Inferior parietal cortex (tissue), 1 donor: Measurements from ENCODE around the gene EEF1A2.

Experiments
- DNase-seq: peaks from one replicate; pipeline ENCODE4 v3.0.0-alpha.2; 2016; ENCODE audit errors: extremely low spot score

EEF1A2 gene

DNA sequence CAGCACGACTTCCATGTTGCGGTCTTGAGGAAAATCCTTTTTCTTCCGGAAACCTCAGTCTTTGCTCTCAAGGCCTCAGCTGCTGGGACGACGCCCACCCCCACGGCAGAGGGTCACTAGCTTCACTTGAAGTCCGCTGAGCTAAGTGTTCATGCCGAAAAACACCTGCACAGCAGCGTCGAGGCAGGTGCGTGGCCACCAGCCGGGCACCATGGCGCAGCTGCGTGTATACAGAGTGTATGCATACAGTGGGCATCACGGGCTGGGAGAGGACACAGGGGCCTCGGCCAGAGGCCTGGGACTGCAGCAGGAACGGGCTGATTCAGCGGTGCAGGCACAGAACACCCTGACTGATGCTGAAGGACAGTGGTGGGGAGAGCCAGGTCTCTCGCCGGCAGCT is 46.5 kb downstream of the EEF1A2 start:
- no peak for DNase-seq

DNA sequence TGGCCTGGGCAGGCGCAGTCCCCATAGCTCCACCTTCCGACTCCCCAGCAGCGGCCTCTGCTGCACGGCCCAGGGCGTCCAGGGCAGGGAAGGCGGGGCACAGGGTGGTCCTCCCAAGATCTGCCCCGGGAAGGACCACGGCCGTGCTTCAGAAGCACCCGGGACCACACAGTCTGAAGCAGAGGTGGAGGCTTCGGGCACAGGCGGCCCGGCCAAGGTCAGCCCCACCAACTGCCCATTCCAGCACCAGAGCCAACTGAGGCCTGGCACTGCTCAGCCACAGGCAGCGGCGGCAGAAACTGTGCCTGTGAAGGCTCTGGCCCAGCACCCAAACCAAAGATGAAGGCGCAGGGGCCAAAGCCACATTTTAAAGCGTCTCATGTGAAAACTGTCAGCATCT is 47.1 kb downstream of the EEF1A2 start:
- DNase-seq, result no peak

DNA sequence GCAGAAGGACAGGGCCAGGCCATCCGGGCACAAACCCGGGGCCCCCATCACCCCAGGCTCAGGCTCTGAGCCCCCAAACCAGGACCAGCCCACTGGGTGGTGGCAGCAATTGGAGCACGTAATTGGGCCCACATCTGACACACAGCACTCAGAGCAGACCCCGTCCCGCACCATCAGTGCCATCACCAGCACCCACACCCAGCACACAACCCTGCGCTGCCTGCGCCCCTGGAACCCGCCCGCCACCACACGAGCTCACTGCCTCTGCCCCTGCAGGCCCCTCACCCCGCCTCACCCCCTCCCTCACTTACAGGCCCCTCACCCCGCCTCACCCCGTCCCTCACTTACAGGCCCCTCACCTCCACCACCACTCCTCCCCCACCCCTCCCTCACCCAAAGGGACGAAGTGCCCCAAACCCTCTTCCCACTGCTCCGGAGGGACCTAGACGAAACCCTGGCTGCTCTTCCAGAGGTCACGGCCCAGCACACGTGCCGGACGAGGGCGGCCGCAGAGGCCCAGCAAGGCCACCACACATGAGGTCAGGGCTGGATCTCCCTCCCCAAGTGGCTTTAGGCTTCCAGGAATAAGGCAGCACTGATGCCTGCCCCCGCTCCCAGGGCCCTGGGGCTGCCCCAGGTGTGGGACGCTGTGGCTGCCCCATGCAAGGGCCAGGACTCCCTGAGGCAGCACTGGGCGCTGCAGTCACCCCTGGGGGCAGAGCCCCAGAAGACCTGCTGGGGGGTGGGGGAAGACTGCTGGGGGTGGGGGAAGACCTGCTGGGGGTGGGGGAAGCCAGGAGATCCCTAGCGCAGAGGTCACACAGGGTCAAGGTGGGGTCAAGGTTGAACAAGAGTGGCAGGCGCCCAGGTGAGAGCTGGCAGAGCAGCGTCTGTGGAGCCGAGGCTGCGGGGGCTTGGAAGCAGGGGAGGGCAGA is 48.8 kb downstream of the EEF1A2 start:
- DNase-seq, result no peak

DNA sequence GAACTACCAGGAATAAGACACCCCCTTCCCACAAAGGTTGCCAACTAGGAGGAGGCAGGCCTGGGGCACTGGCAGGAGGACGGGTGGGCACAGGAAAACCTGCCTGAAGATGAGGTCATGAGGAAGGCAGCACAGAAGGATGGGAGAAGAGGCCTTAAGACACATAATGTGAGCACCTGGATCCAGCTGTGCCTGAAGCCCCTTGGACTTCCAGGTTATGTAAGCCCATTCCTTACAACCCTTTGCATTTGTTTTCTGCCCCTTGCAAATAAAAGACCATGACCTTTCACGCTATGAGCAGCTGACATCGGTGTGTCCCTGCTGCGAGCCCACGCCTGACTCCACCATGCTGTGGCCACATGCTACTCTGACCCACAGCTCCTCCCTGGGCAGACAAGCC is 49.9 kb downstream of the EEF1A2 start:
- DNase-seq, result no peak

DNA sequence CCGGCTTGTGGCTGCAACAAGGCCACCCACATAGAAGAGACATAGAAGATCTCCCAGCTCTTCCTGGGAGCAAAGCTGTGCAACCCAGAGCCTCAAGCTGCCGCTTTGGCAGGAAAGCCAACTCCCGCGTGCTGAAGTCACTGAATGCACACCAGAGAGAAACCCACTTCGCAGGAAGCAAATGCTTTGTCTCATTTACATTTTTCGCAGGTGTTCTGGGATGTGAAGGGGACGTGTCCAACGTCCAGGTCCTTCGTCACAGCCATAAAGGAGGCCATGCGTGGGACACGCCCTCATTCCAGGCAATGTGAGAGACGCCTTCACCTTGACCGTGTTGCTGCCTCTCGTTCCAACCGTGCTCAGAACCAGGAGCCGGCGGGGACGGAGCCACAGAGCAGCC is 50.9 kb downstream of the EEF1A2 start:
- no peak for DNase-seq

DNA sequence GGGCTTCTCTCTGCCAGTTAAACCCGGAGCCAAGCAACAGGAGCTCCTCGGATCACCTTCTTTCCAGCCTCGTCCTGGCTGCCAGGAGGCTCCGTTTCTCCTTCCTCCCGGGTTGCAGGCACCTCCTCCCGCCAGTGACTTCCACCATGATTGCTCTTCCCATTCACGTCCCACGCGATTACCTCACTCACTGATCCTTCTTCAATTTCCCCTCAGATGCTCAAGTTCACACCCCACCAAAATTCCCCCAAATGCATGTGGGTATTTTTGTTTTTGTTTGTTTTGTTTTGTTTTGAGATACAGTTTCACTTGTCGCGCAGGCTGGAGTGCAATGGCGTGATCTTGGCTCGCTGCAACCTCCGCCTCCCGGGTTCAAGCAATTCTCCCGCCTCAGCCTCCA is 51.6 kb downstream of the EEF1A2 start:
- no peak for DNase-seq

DNA sequence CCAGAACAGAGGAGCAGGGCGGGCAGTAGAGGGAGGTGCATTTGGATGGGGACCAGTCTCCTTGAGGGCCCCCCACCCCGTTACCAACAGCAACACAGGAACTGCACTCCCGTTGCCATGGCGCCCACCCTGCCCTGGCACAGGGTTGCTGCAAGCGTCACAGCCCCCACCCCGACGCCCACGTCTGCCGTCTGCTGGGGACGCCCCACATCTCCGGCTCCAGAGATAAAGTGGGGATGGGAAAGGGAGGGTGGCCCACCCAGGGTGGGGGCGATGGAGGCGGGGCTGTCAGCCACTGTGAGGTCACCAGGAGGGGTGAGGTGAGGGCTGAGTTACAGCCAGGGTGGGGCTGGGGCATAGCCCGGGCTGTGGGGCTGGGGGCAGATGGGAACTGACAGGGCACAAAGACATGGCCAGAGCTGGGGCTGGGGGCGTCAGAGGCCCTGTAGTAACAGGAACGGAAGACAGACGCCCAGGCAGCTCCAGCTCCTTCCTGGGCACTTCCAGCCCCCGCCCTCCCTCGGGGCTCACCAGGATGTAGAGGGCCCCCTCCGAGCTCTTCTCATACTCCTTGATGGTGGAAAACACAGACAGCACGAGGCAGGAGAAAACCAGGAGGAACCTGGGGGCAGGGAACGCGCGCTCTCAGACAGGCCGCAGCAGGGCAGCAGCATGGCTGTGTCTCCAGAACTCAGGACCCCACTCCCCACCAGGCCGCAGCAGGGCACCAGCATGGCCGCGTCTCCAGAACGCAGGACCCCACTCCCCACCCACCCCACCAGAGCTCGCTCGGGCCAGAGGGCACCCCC is 52.5 kb downstream of the EEF1A2 start:
- no peak for DNase-seq

DNA sequence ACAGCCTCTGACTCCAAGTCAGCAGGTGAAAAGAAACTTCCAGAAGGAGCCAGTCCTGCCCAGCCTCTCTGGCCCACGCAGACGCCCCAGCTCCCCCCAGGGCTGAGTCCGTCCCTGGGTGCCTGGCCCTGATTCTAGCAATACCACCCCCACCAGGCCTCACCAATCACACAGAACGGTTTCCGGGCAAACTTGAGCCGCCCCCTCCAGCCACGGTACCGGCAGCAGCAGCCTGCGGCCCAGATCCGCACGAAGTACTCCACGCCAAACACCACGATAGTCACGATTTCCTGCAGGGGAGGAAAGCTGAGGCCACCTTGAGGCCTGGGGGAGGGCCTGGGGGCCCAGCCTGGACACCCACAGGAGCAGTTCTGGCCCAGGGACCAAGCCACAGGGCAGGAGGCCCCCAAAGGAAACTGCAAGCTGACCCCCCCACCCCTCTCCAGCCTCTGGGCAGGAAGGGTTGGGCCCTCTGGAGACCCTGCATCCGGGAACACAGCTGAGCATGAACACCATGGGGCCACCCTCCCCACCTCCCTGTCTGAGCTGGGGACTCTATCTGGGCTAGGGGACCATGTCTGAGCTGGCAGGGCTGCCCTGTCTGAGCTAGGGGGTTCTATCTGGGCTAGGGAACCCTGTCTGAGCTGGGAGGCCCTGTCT is 53.7 kb downstream of the EEF1A2 start:
- DNase-seq, result no peak

DNA sequence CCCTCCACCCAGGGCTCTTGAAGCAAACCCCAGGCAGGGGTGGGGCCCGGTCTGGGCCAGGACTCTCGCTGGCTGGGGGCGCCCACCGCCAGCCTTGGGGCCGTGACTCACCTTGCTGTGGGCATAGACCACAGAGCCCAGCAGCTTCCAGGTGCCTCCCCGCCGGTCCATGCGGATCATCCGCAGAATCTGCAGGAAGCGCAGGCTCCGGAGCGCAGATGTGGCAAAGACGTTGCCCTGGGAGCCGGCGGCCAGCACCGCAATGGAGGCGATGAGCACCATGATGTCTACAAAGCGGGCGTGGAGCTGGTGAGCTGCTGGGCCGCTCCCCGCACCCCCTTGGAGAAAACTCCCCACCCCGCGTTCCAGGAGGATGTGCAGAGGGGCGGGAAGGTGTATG is 54.3 kb downstream of the EEF1A2 start:
- DNase-seq, result no peak

DNA sequence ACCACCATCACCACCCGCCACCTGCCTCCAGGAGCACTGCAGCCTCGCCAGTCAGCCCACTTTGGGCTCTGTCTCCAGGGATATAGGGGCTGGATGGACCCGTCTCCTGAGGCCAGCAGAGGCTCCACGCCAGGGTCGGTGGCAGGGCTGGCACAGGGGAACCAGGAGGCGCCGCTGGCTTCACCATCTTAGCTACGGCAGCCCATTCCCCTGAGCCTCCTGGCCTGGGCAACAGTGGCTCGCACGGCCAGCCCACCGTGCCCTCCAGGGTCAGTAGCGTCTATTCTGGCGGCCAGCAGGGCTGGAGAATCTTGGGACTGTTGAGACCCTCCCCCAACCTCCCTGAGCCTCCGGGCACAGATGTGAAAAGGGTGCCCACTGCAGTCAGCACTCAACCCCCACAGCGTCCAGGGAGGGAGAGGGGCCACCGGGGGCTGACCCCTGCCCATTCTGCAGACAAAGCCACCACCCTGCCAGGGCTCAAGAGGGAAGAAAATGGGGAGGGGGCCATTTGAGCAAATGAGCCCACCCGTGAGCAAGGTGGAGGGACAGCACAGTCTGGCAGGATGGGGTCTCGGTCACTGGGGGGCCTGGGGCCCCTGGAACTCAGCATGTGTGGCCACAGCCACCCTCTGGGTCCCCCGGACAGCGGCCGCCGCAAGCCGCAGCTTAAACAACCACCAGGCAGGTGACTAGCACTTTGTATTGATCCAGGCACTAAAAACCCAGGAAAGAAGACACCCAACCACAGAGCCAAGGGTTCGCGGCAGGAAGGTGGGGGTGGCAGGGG is 55.1 kb downstream of the EEF1A2 start:
- no peak for DNase-seq

DNA sequence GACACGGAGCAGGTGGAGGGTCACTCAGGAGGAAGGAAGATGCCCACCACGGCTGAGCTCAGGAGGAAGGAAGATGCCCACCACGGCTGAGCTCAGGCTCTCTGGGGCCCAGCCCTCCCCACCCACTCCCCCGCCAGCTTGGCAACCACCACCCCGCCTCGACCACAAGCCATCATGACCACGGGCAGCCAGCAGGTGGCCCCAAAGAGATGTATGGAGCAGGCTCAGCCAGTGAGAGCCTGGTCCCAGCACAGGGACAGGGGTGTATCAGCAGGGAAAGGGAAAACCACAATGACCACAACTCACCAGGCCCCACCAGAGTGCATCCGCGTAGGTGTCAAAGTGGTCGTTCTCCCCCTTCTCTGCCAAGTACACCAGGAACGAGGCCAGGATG is 56.8 kb downstream of the EEF1A2 start:
- DNase-seq, result no peak

DNA sequence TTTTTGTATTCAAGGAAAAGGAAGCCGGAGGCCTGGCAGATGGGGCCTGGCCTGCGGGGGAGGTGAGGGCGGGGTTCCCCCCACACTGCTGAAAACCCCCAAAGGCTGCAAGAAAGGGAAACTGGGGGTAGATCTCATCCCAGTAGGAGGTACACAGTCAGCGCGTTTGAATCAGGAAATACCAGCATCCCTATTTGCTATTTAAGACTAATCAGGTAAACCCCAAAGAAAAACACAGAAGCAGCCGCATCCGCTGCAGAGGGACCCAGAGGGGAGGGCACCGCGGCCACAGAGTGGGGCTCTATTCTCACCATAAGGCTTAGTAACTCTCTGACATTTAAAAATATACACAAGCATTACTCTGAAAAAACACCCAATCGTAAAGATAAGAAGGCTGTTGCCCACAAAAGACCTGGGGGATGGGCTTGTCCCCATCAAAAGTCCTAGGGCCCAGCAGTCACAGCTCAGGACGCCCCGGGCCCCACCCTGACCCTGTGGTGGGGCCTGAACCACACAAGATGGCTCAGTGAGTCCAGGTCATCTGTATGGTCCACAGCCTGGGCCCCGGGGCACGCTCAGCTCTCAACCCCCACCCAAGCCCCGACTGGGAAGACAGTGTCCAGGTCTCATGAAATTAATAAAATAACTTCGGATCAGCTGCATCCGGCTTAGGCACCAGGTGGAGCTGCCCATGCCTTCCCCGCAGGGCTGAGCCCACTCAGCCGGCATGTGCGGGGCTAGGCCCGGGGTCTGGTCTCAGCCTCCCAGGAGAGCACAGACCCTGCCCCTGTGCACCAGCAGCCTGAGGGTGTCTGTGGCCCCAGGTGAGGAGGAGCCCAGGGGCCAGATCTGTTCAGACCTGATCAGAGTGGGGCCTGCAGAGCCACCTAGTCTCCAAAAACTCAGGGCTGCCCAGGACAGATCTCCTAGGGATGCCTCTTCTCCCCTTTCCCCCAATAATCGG is 57.5 kb downstream of the EEF1A2 start:
- DNase-seq, result no peak

DNA sequence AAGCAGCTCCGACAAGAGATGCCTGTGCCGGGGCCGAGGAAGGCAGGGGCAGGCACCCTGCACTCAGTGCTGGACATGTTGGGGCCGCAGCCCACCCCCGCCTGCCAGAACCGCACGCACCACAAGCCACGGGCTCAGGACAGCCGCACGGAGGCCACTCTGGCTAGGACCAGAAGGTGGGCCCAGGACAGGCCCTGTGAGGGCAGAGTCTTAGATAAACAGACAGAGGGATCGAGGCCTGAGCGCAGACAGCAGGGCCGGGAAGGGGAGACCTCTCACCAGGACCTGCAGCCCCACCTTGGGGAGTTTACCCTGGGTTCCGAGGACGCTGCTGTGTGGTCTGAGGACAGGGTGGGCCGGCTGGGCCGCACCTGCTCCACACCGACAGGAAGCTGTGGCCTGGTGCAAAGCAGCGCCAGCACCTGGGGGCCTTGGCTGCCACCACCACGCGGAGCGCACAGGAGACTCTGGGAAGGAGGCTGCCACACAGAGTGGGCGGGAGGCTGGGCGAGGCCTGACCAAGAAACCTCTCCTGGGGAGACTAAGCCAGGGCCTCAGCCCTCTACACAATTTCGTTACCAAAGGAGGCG is 58.4 kb downstream of the EEF1A2 start:
- no peak for DNase-seq

DNA sequence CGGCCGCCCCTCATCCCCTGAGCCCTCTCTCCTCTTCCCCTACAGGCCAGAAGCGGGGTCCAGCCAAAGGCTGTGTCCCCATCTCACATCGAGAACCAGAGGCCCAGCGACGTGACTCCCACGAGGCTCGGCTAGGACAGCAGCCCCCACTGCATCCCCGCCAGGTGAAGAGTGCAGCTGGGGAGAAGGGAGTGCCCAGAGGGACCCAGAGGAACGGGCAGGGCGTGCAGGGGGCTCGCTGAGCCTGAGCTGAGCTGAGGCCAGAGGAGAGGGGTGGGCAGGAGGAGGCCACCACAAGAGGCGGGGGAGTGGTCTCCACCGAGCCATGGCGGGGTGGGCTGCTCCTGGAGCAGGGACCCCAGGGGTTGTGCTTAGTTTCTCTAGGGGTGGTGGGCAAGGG is 59.0 kb downstream of the EEF1A2 start:
- no peak for DNase-seq

DNA sequence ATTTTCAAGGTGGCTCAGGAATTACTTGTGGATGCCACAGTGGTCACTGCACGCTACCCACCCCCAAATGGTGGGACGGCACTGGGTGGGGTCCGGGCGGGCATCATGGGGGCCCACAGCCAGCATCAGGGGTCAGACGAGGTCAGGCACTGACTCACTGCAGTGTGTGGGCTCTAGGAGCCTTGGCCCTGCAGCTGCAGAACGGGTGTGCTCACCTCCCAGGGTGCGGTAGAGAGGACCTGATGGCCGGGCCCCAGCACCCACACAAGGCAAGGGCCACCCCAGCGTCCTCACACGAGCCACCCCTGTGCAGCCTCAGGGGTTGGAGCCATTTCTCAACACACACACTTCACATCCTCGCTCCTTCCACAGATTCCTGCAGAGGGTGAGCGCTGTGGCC is 60.8 kb downstream of the EEF1A2 start:
- DNase-seq, result no peak
